T-cell (primary cell): ENCODE results near the gene CCNK. TPM values are rescaled to one million over a fixed set of nuclear protein-coding genes. Genes with fewer than 3 reads are reported as not detected.

Source experiments
- total RNA-seq, 35 experiments: library from RNA in 6 of 35; stranded (reverse) in 6 of 35; fragments of 120-200 nt in 1 of 35; gene quantifications; one replicate each; pipeline versions ENCODE4 v1.2.1 to v1.2.4 and lab custom pipeline; 2013 to 2026

CCNK gene
- total RNA-seq, 5 donors from 2014 or later (not counting 1 experiment from before 2014, with no cell fraction given) = 61.8 to 138 (median 74.6) TPM

Other genes starting within 250 kb of the CCNK start
- 100 to 1,000 TPM; 181 to 240 (median 196) TPM for gene BCL11B, start 209.2 kb upstream of the CCNK start, total RNA-seq
- 10 to 100 TPM; 47.7 to 64.6 (median 52.4) TPM for gene SETD3, start 550 bp upstream of the CCNK start, total RNA-seq
- gene CCDC85C, start 122.8 kb downstream of the CCNK start, total RNA-seq = 10 to 100 TPM in 1 of 5 donors, 1 to 10 TPM in 4; 6.6 to 12.0 (median 9.1) TPM
- gene HHIPL1, start 163.7 kb downstream of the CCNK start, total RNA-seq = under 1 TPM; 0.05 to 0.35 (median 0.23) TPM
- gene CYP46A1, start 202.9 kb downstream of the CCNK start, total RNA-seq = under 1 TPM; 0.10 to 0.51 (median 0.39) TPM